ENCODE data around the gene SCNM1.
"Not testable (repeated sequence)": the region's sequence is repeated elsewhere in the genome, so short reads cannot be mapped to it uniquely, and the experiment has no call there.

SCNM1 gene

DNA sequence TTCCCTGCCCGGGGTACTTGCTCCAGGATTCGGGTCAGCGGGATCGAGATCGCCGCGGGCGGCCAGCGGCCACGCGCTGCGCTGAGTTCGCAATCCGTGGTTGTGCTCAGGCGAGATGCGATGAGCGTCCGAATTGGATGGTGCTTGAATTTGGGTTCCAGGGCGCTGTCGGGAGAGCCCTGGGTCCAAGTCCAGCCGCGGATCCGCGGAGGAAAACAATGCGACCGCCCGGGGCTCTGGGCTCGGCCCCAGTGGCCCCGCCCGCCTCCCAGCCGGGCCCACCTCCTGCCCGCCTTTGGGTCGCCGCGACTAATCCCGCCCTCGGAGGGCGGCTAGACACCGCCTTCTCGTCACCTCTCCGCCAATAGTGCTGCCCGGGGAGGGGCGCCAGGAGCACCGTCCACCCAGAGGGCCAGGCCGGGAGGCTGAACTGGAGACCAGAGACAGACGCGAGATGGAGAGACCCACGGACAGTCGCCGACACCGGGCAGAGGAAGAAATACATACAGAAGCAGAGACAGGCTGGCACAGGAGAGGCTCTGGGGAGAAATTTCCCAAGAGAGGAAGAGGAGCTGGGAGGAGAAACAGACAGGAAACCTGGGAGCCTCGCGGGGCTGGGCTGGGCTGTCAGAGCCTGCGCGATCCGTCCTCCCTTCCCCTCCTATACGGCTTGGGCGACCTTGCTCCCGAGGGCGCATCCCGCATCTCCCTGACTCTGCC, 19.4 kb upstream of the SCNM1 start, which contains the start of gene SEMA6C:
Gene SEMA6C, minus strand, starts transcription at position 220 of the 720 bp plus-strand sequence. CDS start 4,010 bp downstream, outside the sequence.
- DNase-seq (ENCODE audit: low spot score): peak; percentile 95

DNA sequence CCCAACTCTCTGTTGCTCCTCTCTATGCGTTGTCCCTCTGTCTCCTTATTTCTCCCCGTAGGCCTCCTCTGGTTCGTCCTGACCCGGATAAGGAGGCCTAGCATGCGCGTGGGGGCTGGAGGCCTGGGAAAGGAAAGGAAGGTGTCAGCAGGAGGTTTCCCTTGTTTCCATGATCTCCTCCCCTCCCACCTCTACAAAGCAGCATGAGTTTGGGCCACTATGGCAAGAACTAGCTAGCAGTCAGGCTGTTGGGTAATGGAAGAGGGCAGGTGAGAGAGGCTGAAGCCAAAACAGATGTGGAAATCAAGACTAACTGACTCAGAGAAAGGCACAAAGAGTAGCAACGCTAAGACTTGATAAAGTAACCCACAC, 18.8 kb upstream of the SCNM1 start:
- no peak for DNase-seq (ENCODE audit: low spot score)

DNA sequence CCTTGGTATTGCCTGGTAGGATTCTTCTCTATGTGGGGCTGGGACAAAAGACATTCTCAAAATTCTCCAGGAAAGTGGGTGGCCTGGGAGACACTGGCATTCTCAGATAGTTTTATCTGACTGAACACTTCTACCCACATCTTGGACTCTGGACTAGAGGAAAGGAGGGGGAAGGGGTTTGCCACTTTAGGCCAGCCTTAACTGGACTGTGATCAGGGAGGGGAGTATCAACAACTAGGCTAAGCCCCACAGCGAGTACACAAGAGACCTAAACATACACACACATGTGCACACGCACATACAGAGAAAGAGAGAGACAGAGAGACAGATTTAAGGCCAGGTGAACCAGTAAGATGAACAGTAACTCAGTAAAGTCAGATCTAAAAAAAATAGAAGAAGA, 18.3 kb upstream of the SCNM1 start:
- DNase-seq (ENCODE audit: low spot score): no peak

DNA sequence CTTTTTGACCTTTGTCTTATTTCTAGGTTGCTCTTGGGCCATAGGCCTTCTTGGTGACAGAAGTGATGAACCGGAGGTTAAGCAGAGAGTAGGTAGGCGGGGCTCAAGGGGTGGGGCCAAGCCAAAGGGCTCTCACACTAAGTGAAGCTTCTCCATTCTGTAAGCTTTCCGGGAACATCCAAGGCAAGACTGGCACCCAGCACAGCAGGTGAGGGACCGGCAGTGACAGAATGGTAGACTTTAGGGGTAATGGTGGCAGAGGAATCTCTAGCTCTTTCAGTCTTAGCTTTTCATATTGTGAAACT, 9.5 kb upstream of the SCNM1 start, which contains the start of gene TNFAIP8L2:
Gene TNFAIP8L2, plus strand, starts transcription at position 135 of the 305 bp plus-strand sequence. CDS start 2,049 bp downstream, outside the sequence.
- peak; percentile 49 for DNase-seq (ENCODE audit: low spot score)

DNA sequence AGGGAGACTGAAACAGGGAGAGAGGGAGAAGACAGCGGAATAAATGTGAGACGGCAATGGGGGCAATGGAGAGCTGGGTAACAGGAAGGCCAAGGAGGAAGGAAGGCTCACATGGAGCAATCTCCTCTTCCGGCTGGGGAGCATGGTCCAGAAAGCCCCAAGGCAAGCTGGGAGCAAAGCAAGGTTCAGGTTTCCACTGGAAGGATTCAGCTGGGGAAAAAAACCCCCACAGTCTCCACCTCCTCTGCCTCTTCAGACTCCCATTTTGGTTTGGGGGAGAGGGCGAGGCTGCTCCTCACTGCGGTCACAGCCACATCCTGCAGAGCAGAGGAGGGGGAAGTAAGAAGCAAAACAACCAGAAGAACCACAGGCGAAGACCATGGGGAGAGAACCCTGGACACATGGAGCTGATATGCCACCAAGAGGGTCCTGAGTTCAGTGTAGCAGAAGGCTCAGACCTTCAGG, 8.8 kb upstream of the SCNM1 start:
- no peak for DNase-seq (ENCODE audit: low spot score)

DNA sequence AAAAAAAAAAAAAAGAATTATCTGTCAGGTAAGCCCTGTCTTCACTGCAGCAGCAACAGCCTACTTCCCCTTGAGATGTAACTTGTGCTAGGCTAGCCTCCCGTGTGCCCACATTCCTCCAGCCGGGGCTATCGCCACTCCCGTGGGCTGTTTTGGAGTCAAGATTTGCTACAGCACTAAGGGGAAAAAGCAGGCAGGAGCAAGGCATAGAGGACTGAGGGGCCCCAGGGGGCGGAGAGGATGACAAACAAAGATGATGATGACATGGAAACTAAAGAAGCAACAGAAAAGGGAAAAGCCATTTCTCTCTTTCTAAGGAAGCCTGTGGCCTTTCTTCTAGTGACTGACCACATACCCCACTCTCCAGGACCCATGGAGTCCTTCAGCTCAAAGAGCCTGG, 7.6 kb upstream of the SCNM1 start:
- DNase-seq (ENCODE audit: low spot score): no peak

DNA sequence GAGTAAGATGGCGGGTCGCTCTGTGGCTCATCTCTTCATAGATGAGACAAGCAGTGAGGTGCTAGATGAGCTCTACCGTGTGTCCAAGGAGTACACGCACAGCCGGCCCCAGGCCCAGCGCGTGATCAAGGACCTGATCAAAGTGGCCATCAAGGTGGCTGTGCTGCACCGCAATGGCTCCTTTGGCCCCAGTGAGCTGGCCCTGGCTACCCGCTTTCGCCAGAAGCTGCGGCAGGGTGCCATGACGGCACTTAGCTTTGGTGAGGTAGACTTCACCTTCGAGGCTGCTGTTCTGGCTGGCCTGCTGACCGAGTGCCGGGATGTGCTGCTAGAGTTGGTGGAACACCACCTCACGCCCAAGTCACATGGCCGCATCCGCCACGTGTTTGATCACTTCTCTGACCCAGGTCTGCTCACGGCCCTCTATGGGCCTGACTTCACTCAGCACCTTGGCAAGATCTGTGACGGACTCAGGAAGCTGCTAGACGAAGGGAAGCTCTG, 7.1 kb upstream of the SCNM1 start:
- no peak for DNase-seq (ENCODE audit: low spot score)

DNA sequence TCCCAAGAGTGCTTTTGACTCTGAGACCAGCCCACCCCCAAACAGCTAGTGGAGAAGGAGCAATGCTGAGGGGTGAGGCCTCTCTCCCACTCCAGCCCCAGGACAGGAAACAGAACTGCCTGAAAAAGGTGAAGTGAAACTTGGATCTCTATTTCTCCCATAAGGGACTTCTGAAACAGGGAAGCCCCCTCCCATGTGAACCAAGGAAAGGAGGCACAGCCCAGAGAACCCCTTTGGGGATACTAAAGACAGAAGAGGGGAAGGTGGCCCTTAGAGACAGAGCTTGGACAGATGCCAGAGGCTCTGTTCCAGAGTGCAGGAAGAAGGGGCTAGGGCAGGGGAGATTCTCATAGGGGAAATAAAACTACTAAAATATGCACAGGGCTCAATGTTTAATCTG, 6.6 kb upstream of the SCNM1 start:
- DNase-seq (ENCODE audit: low spot score): no peak

DNA sequence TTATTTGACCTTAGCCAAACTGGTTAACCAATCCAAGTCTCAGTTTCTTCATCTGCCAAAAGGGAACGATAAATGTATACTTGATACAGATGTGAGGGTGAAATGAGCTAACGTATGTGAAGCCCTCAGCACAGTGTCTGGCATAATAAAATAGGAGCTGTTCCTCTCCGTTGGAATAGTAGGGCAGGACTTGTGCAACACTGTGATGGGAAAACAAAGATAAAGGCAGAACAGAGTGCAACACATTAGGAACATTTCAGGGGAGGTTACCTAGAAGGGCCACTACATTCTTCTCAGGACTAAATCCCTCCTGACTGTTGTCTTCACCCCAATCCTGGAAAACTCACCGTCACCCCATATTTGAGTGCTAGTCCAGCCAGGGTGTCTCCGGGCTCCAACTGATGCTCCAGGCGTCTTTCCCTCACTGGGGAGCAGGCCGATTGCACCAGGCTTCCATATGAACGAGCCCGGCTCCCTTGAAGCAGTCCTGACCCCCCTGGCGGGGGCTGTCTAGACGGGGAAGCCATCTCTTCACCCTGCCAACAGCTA, 1.1 kb upstream of the SCNM1 start:
- no peak for DNase-seq (ENCODE audit: low spot score)

DNA sequence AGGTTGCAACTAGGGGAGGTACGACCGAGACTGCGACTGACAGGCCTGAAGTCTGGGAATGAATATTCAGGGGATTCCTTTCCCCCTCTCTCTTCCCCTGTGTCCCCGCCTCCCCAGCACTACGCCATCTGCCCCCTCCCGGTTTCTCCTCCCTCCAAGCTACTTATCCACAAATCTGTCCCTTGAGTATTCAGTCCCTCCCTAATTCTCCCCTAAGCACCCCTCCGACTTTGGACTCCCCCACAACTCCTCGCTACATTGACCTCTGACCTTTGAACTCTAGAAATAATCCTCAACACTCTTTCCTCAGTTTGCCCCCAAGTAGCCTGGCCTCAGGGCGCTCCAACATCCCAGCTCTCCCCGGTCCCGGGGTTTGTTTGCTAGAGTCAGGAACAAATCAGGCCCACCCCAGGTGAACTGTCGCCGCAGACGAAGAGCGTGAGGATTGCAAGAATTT, 635 bp upstream of the SCNM1 start:
- peak; percentile 60 for DNase-seq (ENCODE audit: low spot score)

DNA sequence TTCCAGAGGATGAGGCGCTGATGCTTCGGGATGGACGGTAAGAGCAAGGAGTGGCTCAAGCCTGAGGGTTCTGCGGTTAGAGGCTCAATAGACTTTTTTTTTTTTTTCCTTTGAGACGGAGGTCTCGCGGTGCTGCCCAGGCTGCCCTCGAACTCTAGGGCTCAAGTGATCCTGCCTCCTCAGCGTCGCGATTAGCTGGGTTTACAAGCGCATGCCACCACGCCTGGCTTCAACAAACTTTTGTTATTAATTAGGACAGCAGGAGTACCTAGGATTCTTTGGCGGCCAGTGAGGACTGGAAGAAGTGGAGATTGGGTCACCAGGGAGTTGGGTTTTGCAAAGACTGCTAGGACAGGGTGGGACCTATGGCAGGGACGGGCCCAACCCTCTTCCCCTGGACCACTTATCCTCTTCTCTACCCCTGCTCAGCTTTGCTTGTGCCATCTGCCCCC, 587 bp downstream of the SCNM1 start:
- no peak for DNase-seq (ENCODE audit: low spot score)

DNA sequence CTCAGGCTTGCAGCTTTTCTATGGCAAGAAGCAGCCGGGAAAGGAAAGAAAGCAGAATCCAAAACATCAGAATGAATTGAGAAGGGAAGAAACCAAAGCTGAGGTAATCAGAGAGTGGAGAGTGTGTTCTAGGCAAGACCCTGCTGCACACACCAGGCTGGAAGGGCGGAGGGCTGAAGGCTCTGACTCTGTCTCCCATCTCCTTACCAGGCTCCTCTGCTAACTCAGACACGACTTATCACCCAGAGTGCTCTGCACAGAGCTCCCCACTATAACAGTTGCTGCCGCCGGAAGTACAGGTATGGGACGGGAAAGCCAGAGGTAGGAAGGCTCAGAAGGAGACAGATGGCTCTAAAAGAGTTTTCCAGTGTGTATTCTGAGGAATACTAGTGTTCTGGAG, 1.2 kb downstream of the SCNM1 start:
- DNase-seq (ENCODE audit: low spot score): no peak

DNA sequence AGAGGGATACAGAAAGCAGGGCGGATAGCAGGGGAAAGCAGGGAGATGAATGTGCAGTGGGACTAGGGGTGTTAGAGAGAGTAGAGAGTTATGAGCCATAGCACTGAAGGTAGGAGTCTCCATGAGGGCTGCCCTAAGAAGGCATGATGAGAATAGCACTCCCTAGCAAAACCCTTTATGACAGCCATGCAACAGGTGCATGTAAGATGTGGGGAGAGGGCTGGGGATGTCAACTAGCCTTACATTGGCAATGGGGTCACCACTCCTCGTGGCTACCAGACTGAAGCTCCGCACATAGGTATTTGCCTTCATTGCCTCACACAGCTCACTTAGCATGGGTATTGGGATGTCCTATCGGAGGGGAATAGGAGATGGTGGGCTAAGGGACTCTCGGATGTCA, 5.2 kb downstream of the SCNM1 start:
- no peak for DNase-seq (ENCODE audit: low spot score)

DNA sequence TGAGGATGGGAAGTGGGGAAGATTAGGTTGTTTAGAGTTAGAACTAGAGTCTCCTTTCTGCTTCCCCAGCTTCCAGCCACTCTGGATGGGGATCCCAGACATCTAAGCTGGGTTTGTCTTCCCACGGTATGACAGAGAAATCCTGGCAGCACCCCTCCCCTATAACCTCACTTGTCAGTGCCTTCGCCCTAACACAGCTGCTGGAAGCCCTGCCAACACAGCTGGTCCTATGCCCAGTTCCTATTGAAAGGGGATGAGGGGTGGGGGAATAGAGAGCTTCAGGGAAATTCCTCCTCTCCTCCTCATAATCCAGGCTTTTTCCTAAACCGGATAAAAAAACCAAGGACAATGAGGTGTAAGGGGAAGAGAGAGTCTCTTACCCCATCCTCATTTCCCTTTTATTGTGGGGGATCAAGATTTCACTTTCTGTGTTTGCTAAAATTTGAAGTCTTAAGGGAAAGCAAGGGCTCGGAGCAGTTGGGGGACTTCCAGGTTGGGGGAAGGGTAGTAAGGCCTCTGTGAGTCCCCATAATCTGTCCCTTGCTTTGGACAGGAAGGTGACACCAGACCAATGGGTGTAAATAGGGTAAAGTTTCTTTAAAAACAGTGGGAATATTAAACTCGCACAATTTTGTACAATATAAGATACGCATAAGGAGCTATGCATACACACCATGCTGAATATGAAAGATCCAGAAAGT, 9.2 kb downstream of the SCNM1 start:
- peak; percentile 91 for DNase-seq (ENCODE audit: low spot score)

DNA sequence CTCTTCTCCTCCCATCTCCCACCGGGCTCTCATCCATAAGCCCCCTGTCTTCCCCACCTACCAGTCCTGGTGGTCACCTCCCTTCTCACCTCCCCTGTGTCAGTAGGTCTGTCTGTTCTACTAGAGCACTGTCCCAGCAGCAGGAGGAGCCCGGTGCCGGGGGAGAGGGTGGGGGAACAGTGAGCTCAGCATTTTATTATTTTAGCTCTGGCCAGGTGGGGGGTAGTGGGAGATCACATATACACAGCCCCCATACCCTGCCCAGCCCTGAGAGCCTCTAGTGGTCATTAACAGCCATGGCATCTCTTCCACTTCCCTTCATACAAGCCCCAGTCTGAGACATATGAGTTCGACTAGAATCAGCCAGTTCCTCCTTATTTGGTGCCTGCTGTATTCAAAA, 9.9 kb downstream of the SCNM1 start, which contains the start of gene TMOD4:
Gene TMOD4, minus strand, starts transcription at position 119 of the 400 bp plus-strand sequence. CDS start 1,106 bp downstream, outside the sequence.
- DNase-seq (ENCODE audit: low spot score): no peak

DNA sequence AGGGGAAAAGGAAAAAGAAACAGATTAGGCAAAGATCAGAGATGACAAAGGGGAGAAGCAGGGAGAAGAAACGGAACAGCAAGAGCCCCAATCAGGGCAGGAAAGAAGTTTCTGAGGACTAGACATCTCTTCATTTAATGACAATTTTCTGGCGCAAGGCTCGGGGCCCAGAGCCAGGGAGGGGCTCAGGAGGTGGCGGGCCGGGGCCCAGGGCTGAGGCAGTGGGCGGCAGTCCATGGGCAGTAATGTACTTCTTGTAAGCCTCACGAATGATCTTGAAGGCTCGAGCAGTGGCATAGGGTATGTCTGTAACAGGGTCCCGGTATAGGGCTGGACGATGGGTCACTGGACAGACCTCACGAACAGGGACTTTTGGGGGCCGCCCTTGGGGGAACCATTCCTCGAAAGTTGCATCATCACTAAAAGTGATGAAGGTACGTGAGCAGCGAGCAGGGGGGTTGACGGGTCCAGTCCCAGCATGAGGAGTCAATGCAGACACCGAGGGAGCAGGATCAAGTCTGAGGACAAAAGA, 10.6 kb downstream of the SCNM1 start:
- no peak for DNase-seq (ENCODE audit: low spot score)

DNA sequence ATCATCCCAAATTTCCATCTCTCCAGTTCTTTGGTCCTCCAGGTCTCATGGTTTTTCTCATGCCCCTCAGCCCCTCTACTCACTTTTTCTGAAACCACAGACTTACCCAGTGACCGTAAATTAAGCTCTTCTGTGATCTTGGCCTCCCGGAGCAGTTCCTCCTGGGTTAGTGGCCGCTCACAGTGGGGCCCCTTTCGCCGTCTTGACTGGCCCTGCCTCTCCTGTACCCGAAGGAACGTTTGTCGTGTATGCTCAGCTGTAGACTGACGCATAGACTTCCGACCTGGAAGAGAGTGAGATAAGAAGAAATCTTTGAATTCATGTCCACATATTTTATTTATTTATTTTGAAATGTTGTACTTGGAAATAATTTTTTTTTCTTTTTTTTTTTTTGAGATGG, 18.3 kb downstream of the SCNM1 start:
- no peak for DNase-seq (ENCODE audit: low spot score)

DNA sequence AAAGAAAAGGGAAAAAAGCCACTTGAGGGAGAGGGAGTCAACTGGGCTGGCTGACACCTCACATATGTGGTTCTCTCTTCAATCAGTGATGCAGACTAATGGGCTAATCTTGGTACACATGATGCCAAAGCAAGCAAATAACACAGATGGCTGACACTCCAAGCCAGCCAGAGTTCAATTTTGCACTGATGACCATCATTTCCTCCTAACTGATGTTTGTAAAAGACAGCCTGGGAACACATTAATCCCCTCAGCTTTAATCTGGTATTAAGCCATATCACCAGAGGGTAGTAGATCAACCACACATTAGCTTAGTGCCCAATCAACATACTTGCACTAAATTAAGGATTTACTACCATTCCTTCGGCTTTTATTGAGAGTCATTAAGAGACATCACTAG, 21.3 kb downstream of the SCNM1 start:
- no peak for DNase-seq (ENCODE audit: low spot score)

DNA sequence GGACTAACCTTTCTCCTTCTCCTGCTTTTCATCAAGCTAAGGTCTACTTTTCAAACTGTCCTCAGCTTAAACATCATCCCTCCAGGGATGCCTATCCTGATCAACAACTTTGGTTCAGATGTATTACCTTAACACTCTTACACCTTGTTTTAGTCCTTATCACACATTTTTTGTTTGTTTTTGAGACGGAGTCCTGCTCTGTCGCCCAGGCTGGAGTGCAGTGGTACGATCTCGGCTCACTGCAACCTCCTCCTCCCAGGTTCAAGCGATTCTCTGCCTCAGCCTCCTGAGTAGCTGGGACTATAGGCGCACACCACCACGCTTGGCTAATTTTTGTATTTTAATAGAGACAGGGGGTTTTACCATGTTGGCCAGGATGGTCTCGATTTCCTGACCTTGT, 22.7 kb downstream of the SCNM1 start:
- not testable (repeated sequence) for DNase-seq (ENCODE audit: low spot score)

DNA sequence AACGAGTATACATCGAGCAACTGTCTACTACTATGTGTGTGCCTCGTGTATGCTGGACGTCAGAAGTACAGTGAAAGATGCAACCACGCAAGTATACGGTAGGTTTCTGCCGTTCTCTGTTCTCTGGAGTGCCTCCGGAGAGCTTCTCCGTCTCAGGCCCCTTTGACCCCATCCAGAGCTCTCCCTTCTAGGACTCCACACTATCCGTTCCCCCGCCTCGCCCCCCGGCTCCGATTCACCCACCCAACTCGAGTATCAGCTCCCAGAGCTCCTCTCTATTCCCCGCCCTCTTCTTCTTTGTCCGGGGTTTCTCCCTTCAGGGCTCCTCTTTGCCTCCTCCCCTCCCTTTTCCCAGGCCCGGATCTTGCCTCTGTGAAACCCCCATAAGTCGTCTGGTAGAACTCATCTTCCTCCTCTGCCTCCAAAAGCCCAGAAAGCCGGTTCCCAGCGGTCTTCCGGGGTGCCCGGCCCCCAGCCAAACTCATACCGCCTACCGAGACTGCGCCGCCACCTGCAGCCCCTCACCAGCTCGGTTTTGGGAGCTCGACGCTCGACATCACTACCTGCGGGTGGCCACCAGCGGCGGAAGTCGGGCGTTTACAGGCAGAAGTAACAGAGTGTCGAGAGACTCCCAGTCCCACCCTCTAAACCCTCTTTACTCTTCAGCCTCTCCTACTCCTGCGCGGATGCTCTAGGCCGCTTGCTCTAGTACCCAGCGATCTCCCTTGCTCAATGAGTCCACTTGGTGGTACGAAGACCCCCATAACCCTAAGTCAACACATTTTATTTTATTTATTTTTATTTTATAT, 23.9 kb downstream of the SCNM1 start, which contains the start of gene VPS72:
Gene VPS72, minus strand, starts transcription at position 561 of the 809 bp plus-strand sequence. Its CDS starts 76 bp downstream, at position 485.
- peak; percentile 84 for DNase-seq (ENCODE audit: low spot score)

DNA sequence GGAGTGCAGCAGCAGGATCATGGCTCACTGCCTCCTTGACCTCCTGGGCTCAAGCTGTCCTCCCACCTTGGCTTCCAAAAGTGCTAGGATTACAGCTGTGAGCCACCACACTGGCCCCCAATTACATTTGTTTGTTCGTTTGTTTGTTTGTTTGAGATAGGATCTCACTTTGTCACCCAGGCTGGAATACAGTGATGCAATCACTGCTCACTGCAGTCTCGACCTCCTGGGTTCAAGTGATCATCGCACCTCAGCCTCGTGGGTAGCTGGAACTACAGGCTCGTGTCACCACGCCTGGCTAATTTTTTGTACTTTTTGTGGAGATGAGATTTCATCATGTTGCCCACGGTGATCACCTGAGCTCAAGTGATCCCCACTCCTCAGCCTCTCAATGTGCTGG, 26.1 kb downstream of the SCNM1 start:
- no peak for DNase-seq (ENCODE audit: low spot score)

Data from globus pallidus (tissue), 1 donor.